ENCODE measurements around the gene ANGEL1. TPM values are rescaled to one million over a fixed set of nuclear protein-coding genes. Genes with fewer than 3 reads are reported as not detected.

The ANGEL1 gene
- total RNA-seq, 6 experiments from 2014 or later: 9.3 to 17.8 (median 14.4) TPM

DNA sequence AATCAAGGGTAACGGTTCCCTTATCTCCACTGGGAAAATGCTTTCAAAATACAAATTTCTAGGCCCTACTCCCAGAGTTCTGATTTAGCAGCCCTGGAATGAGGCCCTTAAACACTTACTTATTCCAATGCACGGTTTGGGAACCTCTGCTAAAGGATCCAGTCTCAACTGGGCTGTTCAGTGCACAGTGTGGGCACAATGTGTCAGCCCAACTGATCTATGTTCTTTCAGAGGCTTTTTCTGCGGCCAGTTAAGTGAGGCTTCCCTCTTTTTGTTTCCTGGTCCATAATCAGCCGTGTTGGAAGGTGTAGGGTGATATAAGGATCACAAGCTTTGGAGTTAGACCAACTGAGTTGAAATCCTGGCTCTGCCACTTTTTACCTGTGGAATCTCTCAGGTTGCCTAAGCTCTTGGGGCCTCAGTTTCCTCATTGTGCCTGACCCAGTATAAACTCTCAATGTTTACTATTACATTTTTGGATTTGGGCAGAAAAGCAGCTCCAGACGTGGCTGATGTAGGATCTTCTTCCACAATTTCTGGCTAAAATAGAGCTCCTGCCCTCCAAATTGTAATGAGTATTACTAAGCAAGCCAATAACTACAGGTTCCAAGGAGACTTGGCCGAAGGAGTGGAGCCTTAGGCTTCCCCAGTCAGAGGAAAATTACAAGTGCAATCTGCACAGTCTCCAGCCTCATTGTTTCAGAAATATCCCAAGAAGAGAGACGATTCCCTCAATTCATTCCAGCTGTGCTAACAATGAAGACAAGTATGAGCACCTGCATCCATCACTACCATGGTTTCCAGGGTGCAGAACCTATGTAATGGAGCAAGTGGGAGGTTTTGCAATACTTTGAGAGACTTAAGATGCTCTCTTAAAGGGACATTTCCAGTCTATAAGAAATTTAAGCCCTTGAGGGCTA is 2.3 kb upstream of the ANGEL1 start:
- H3K4me3 ChIP-seq: no peak overlapping the region
- no peaks in the 10 kb centered on the region for H3K9me3 ChIP-seq
- no peak for ATAC-seq
- TF ChIP-seq, protein P1, sequence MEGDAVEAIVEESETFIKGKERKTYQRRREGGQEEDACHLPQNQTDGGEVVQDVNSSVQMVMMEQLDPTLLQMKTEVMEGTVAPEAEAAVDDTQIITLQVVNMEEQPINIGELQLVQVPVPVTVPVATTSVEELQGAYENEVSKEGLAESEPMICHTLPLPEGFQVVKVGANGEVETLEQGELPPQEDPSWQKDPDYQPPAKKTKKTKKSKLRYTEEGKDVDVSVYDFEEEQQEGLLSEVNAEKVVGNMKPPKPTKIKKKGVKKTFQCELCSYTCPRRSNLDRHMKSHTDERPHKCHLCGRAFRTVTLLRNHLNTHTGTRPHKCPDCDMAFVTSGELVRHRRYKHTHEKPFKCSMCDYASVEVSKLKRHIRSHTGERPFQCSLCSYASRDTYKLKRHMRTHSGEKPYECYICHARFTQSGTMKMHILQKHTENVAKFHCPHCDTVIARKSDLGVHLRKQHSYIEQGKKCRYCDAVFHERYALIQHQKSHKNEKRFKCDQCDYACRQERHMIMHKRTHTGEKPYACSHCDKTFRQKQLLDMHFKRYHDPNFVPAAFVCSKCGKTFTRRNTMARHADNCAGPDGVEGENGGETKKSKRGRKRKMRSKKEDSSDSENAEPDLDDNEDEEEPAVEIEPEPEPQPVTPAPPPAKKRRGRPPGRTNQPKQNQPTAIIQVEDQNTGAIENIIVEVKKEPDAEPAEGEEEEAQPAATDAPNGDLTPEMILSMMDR (IDR thresholded peaks at IDR 0.05): no peak
- TF ChIP-seq POLR2A (IDR thresholded peaks at IDR 0.05): no peak
- intact Hi-C loops (cut with DNase I): no loop called here
- 60% methylated on average over 4 of the region's 7 CpGs for WGBS (ENCODE audit: insufficient coverage, low coverage, low lambda C conversion rate, missing lambda C conversion rate)
- no peaks in the 10 kb centered on the region for H3K36me3 ChIP-seq
- no peak overlapping the region for H3K27ac ChIP-seq
- H3K27me3 ChIP-seq: no peaks in the 10 kb centered on the region
- peaks cover 0 to 10% (median 4%) of the 10 kb centered on the region in 4 donors for H3K4me1 ChIP-seq
- DNase-seq: no peak

DNA sequence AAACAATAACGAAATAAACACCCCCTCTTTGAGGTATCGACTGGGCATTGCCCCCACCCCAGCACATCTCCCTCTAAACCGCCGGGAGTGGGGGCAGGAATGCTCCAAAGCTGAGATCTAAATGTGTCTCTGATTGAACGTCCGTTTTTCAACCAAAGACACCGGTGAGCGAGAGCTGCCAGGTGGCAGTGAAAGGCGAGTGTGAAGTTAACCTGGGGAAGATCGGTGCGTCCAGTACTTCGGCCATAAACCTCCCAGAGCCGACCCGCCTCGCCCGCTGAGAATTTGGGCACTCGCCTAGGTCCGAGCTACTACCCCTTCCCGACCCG is 625 bp downstream of the ANGEL1 start:
- Histone ChIP-seq H3K27me3 (no peaks in the 10 kb centered on the region), H3K36me3 (peaks cover 0 to 7% (median 2%) of the 10 kb centered on the region in 4 donors), H3K27ac (peak overlapping the region; percentile 94 to 96 (median 94)), H3K4me1 (peaks cover 0 to 11% (median 4%) of the 10 kb centered on the region in 4 donors), H3K4me3 (peak overlapping the region; percentile 52 to 73 (median 63)), H3K9me3 (no peaks in the 10 kb centered on the region)
- intact Hi-C loops (cut with DNase I): no loop called here
- 0% methylated on average over 8 of the region's 20 CpGs for WGBS (ENCODE audit: insufficient coverage, low coverage, low lambda C conversion rate, missing lambda C conversion rate)
- DNase-seq (no peak), ATAC-seq (peak; percentile 11 to 30 (median 22))
- TF ChIP-seq POLR2A (IDR thresholded peaks at IDR 0.05): no peak
- TF ChIP-seq, protein P1 (IDR thresholded peaks at IDR 0.05): no peak

DNA sequence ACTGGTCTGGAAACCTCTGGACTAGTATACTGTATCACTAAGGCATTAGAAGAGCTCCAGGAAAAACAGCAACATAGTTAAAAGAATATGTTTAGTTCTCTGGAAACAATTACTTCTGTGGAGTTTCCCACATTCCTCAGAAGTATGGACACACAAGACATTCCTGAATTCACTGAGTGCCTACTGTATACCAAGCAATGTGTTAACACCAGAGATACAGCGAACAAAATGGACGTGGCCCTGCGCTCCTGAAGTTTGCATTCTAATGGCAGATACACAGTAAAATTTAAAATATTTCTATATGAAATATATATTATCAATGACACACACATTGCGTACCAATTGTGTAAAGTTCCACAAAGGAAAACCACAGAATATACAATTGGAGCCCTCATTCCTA is 1.1 kb downstream of the ANGEL1 start:
- Histone ChIP-seq H3K27ac (peak overlapping the region; percentile 94 to 96 (median 94)), H3K27me3 (no peaks in the 10 kb centered on the region), H3K4me1 (peaks cover 0 to 11% (median 4%) of the 10 kb centered on the region in 4 donors), H3K4me3 (peak overlapping the region; percentile 52 to 73 (median 63)), H3K36me3 (peaks cover 0 to 9% (median 5%) of the 10 kb centered on the region in 4 donors), H3K9me3 (no peaks in the 10 kb centered on the region)
- TF ChIP-seq, protein P1 (IDR thresholded peaks at IDR 0.05): no peak
- TF ChIP-seq POLR2A (IDR thresholded peaks at IDR 0.05): no peak
- 12% methylated on average over 4 of the region's 4 CpGs for WGBS (ENCODE audit: insufficient coverage, low coverage, low lambda C conversion rate, missing lambda C conversion rate)
- ATAC-seq (no peak), DNase-seq (no peak)
- intact Hi-C loops (cut with DNase I): no loop called here

GRCh38 chr14:76810953-76811400 is 1.7 kb downstream of the ANGEL1 start:
- 5% methylated on average over 8 of the region's 9 CpGs for WGBS (ENCODE audit: insufficient coverage, low coverage, low lambda C conversion rate, missing lambda C conversion rate)
- TF ChIP-seq, protein P1 (IDR thresholded peaks at IDR 0.05): peak; percentile 21 to 52 (median 51)
- peak; percentile 37 for TF ChIP-seq POLR2A (IDR thresholded peaks at IDR 0.05)
- Histone ChIP-seq H3K27ac (peak overlapping the region; percentile 94 to 96 (median 94)), H3K4me3 (peak overlapping the region; percentile 52 to 73 (median 63)), H3K36me3 (peaks cover 0 to 15% (median 7%) of the 10 kb centered on the region in 4 donors), H3K4me1 (peaks cover 0 to 11% (median 4%) of the 10 kb centered on the region in 4 donors), H3K9me3 (no peaks in the 10 kb centered on the region), H3K27me3 (no peaks in the 10 kb centered on the region)
- intact Hi-C loops (cut with DNase I): no loop called here
- ATAC-seq: peak; percentile 55 to 59 (median 56)
- peak in 1 of 3 donors; percentile 61 for DNase-seq
